ENCODE measurements around the gene FAM174C.

GRCh38 chr19:1243768-1244692, 31.3 kb upstream of the FAM174C start:
- TF ChIP-seq CTCF (IDR thresholded peaks at IDR 0.05) = peak; percentile 74
- TF ChIP-seq IRF1 (CRISPR knock-in tag; IDR thresholded peaks at IDR 0.05) = no peak
- TF ChIP-seq GABPB1 (CRISPR knock-in tag; IDR thresholded peaks at IDR 0.05) = no peak
- TF ChIP-seq USF2 (CRISPR knock-in tag; IDR thresholded peaks at IDR 0.05) = no peak
- TF ChIP-seq ESRRA (CRISPR knock-in tag; IDR thresholded peaks at IDR 0.05; ENCODE audit: borderline replicate concordance) = no peak
- no peak for TF ChIP-seq ZSCAN18 (CRISPR knock-in tag; IDR thresholded peaks at IDR 0.05)

Data from WTC11 (cell line).